Measurements from ENCODE around the gene TUT4.

Gene TUT4

GRCh38 chr1:52476943-52477342, 75.9 kb downstream of the TUT4 start:
- Histone ChIP-seq H3K4me1 (ENCODE audit: insufficient read depth, low read length, severe bottlenecking) (no peaks in the 10 kb centered on the region), H3K27ac (ENCODE audit: low read depth, low read length, poor library complexity, severe bottlenecking) (no peak overlapping the region), H3F3A (ENCODE audit: insufficient read depth, low read length) (no peaks in the 10 kb centered on the region), H3K4me2 (ENCODE audit: low read length) (no peak overlapping the region), H3K9me2 (ENCODE audit: low read depth, low read length) (no peaks in the 10 kb centered on the region), H3K79me2 (ENCODE audit: insufficient read depth, low read length) (no peaks in the 10 kb centered on the region), H3K36me3 (ENCODE audit: insufficient read depth, low read length) (peaks cover 57% of the 10 kb centered on the region), H4K20me1 (ENCODE audit: insufficient read depth, low read length) (no peaks in the 10 kb centered on the region), H3K27me3 (ENCODE audit: insufficient read depth, low read length) (no peaks in the 10 kb centered on the region), H3K9me3 (ENCODE audit: low read length) (no peaks in the 10 kb centered on the region), H3K9ac (ENCODE audit: low read length) (no peak overlapping the region), H3K4me3 (ENCODE audit: low read depth, low read length, poor library complexity, severe bottlenecking) (no peak overlapping the region), H2AFZ (ENCODE audit: low read length) (no peak overlapping the region)
- no peak for TF ChIP-seq CTCF (IDR thresholded peaks at IDR 0.05; ENCODE audit: low read length)

- no peaks in the 10 kb centered on the region for H3K9me3 ChIP-seq (ENCODE audit: low read length)
- H4K20me1 ChIP-seq (ENCODE audit: insufficient read depth, low read length): no peaks in the 10 kb centered on the region
- no peaks in the 10 kb centered on the region for H3K9me2 ChIP-seq (ENCODE audit: low read depth, low read length)
- TF ChIP-seq CTCF (IDR thresholded peaks at IDR 0.05; ENCODE audit: low read length) (no peak), EZH2 (IDR thresholded peaks at IDR 0.05; ENCODE audit: borderline replicate concordance, low read length) (no peak)
- H3K4me2 ChIP-seq (ENCODE audit: low read length): no peak overlapping the region
- H3F3A ChIP-seq (ENCODE audit: insufficient read depth, low read length): no peaks in the 10 kb centered on the region
- peaks cover 46% of the 10 kb centered on the region for H3K36me3 ChIP-seq (ENCODE audit: insufficient read depth, low read length)
- no peaks in the 10 kb centered on the region for H3K79me2 ChIP-seq (ENCODE audit: insufficient read depth, low read length)
- no peak overlapping the region for H3K4me3 ChIP-seq (ENCODE audit: low read depth, low read length, poor library complexity, severe bottlenecking)
- no peak overlapping the region for H2AFZ ChIP-seq (ENCODE audit: low read length)
- no peaks in the 10 kb centered on the region for H3K4me1 ChIP-seq (ENCODE audit: insufficient read depth, low read length, severe bottlenecking)
- no peak overlapping the region for H3K27ac ChIP-seq (ENCODE audit: low read depth, low read length, poor library complexity, severe bottlenecking)
- no peaks in the 10 kb centered on the region for H3K27me3 ChIP-seq (ENCODE audit: insufficient read depth, low read length)
- H3K9ac ChIP-seq (ENCODE audit: low read length): no peak overlapping the region
Measured at GRCh38 chr1:52474807-52475206, 78.1 kb downstream of the TUT4 start.

- H2AFZ ChIP-seq (ENCODE audit: low read length): no peak overlapping the region
- H3K4me3 ChIP-seq (ENCODE audit: low read depth, low read length, poor library complexity, severe bottlenecking): no peak overlapping the region
- H3K4me2 ChIP-seq (ENCODE audit: low read length): no peak overlapping the region
- H3K9me2 ChIP-seq (ENCODE audit: low read depth, low read length): no peaks in the 10 kb centered on the region
- H3K79me2 ChIP-seq (ENCODE audit: insufficient read depth, low read length): no peaks in the 10 kb centered on the region
- TF ChIP-seq CTCF (IDR thresholded peaks at IDR 0.05; ENCODE audit: low read length) (no peak), EZH2 (IDR thresholded peaks at IDR 0.05; ENCODE audit: borderline replicate concordance, low read length) (no peak)
- H4K20me1 ChIP-seq (ENCODE audit: insufficient read depth, low read length): no peaks in the 10 kb centered on the region
- no peaks in the 10 kb centered on the region for H3K27me3 ChIP-seq (ENCODE audit: insufficient read depth, low read length)
- no peak overlapping the region for H3K9ac ChIP-seq (ENCODE audit: low read length)
- H3K9me3 ChIP-seq (ENCODE audit: low read length): no peaks in the 10 kb centered on the region
- H3K36me3 ChIP-seq (ENCODE audit: insufficient read depth, low read length): peaks cover 36% of the 10 kb centered on the region
- H3F3A ChIP-seq (ENCODE audit: insufficient read depth, low read length): no peaks in the 10 kb centered on the region
- H3K27ac ChIP-seq (ENCODE audit: low read depth, low read length, poor library complexity, severe bottlenecking): no peak overlapping the region
- H3K4me1 ChIP-seq (ENCODE audit: insufficient read depth, low read length, severe bottlenecking): no peaks in the 10 kb centered on the region
Measured at GRCh38 chr1:52473039-52473438, 79.9 kb downstream of the TUT4 start.
